Chondrocyte (in vitro differentiated cells): ENCODE results near the gene ARHGAP19. TPM values are rescaled to one million over a fixed set of nuclear protein-coding genes. Genes with fewer than 3 reads are reported as not detected.

ENCODE experiments used
- DNase-seq: peaks from one replicate; pipeline ENCODE4 v3.0.0; 2021; ENCODE audit warnings: mixed read lengths, low spot score
- H3K27ac Mint-ChIP-seq: one replicate; pipeline ENCODE4 v1.8.0; 2021; ENCODE audit warnings: mild to moderate bottlenecking, moderate library complexity, mixed read lengths; ENCODE audit not compliant: unreplicated experiment
- H3K27me3 Mint-ChIP-seq: 2 replicates; pipeline ENCODE4 v1.8.0; 2021; ENCODE audit warnings: low read depth, mixed read lengths
- H3K36me3 Mint-ChIP-seq: 2 replicates; pipeline ENCODE4 v1.8.0; 2021; ENCODE audit warnings: low read depth, mixed read lengths
- H3K4me1 Mint-ChIP-seq: 2 replicates; pipeline ENCODE4 v1.8.0; 2021; ENCODE audit warnings: low read depth, mild to moderate bottlenecking, mixed read lengths
- H3K4me3 Mint-ChIP-seq: one replicate; pipeline ENCODE4 v1.8.0; 2021; ENCODE audit warnings: mild to moderate bottlenecking, moderate library complexity, mixed read lengths; ENCODE audit not compliant: unreplicated experiment
- H3K9me3 Mint-ChIP-seq: 2 replicates; pipeline ENCODE4 v1.8.0; 2021; ENCODE audit warnings: low read depth, mixed read lengths
- total RNA-seq: library from RNA; stranded (reverse); gene quantifications from 3 replicates; pipeline ENCODE4 v1.2.1, GENCODE V29; 2021
- TF ChIP-seq, protein P1 (sequence below): fragments of 200-600 bp; sonication (generic); IDR thresholded peaks from 2 replicates; pipeline ENCODE4 v1.5.0; 2021; ENCODE audit warnings: antibody characterized with exemption, mild to moderate bottlenecking, moderate library complexity

ARHGAP19 gene
- total RNA-seq, 1 donor from 2014 or later: 2.6 TPM

DNA sequence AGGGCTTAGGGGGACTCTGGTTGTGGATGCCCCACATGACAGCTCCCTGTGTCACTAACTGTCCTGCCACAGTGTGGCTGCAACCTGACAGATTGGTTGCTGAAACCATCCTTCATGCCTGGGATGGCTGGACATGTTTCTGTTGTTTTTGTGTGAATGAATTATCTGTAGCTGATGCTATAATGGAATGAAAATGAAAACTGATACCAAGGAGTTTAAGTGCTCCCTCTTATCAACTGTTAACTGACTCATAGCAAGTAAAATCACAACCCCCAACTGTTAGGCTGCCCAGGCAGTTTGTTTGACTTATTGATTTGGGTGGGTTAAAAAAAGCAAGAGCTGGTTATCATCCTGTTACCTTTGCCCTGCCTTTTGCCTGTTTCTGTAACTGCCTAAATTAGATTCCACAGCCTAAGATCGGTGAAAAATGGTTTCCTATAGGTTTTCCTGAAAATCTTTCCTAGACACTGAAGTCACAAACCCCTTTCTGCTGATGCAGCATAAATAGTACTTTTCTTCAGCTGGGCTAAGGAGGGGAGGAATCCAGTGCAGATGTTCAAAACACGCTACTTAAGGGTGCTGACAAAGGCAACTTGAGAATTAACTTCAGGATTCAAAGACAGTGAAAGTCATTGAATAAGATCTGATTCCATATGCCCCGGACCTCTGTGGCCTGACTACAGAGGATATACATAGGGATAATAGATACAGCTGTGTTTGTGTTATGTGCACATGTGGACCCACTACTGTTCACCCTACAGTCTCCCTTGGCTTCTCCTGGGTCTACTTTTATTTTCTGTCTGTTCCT is 36.4 kb upstream of the ARHGAP19 start:
- TF ChIP-seq, protein P1, sequence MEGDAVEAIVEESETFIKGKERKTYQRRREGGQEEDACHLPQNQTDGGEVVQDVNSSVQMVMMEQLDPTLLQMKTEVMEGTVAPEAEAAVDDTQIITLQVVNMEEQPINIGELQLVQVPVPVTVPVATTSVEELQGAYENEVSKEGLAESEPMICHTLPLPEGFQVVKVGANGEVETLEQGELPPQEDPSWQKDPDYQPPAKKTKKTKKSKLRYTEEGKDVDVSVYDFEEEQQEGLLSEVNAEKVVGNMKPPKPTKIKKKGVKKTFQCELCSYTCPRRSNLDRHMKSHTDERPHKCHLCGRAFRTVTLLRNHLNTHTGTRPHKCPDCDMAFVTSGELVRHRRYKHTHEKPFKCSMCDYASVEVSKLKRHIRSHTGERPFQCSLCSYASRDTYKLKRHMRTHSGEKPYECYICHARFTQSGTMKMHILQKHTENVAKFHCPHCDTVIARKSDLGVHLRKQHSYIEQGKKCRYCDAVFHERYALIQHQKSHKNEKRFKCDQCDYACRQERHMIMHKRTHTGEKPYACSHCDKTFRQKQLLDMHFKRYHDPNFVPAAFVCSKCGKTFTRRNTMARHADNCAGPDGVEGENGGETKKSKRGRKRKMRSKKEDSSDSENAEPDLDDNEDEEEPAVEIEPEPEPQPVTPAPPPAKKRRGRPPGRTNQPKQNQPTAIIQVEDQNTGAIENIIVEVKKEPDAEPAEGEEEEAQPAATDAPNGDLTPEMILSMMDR: no peak
- Mint-ChIP-seq H3K9me3 (no peaks in the 10 kb centered on the region), H3K4me1 (peaks cover 26% of the 10 kb centered on the region), H3K36me3 (peaks cover 2% of the 10 kb centered on the region), H3K27me3 (no peaks in the 10 kb centered on the region), H3K27ac (no peak overlapping the region), H3K4me3 (no peak overlapping the region)
- no peak for DNase-seq

DNA sequence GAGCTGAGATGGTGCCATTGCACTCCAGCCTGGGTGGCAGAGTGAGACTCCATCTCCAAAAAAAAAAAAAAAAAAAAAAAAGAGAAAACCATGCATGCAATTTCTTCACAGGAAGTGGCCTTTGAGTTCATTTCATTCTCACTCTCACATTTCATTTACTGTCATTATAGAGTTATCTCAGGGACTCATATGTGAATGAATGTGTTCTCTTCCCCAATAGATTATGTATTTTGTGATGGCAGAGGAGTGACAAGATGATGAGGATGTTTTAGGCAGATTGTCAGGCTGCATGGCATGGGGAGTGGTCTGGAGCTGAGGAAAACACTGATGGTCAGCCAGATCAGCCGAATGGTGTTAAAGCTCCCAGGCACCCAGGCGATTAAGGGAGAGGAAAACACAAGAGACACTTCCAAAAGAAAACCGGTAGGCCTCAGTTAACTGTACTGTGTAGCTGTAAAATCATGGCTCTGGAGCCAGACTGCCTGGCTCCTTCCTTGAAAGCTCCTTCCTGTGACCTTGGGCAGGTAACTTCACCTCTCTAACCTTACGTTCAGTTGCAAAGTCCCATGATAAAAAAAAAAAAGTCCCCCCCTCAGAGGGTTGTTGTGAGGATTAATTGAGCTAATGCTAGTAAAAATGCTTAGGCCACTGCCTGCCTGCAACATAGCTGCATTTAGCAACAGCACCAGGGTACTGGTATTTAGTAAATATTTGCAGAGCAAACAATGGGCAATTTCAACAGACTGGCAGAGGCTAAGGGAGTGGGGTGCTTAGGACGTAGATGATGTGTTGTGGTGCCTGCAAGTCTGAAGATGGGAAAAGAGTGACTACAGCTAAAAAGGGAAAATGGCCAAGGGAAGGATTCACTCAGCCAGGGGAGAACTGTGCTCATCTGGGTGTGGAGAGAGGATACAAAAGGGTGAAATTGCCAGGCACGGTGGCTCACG is 35.2 kb upstream of the ARHGAP19 start:
- no peak for DNase-seq
- TF ChIP-seq, protein P1: no peak
- Mint-ChIP-seq H3K4me1 (peaks cover 15% of the 10 kb centered on the region), H3K4me3 (no peak overlapping the region), H3K36me3 (peaks cover 2% of the 10 kb centered on the region), H3K27ac (no peak overlapping the region), H3K27me3 (no peaks in the 10 kb centered on the region), H3K9me3 (no peaks in the 10 kb centered on the region)

DNA sequence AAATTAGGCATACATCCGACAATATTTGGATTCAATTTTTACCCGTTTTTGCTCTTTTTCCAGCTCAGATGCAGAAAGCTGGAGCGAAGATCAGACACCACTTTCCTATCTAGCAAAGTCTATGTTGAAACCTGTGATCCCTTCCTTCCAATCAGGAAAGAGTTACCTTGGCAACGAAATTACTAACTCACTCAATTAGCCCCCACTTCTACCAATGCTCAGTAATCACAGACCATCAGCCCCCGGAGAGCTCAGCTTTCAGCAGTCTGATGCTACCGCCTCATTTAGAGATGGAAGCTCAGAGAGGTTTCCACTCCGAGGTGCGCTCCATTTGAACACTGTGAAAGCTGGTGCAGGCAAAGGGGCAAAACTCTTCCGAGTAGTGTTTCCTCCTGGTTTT is 33.3 kb upstream of the ARHGAP19 start:
- H3K27me3 Mint-ChIP-seq: peaks cover 4% of the 10 kb centered on the region
- H3K9me3 Mint-ChIP-seq: no peaks in the 10 kb centered on the region
- TF ChIP-seq, protein P1: no peak
- peaks cover 7% of the 10 kb centered on the region for H3K4me1 Mint-ChIP-seq
- no peak overlapping the region for H3K27ac Mint-ChIP-seq
- peaks cover 2% of the 10 kb centered on the region for H3K36me3 Mint-ChIP-seq
- DNase-seq: no peak
- no peak overlapping the region for H3K4me3 Mint-ChIP-seq

DNA sequence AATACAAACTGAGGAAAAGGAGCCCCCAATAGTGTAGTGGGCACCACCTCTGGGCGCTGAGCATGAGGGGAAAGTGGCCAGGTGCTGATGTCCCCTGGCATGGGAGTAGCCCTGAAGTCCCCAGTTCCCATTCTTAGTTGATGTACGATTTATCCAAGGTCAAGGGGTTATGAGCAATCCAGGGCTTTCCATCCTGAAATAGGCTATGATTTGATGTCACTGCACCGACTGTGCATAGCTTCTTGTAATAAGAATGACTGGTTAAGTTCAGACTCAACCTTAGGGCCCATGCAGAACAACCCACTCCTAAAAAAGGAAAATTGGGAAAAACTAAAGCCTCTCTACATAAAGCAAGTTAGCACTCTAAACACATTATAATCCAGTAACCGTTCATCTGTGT is 31.1 kb upstream of the ARHGAP19 start:
- TF ChIP-seq, protein P1: no peak
- no peak overlapping the region for H3K4me3 Mint-ChIP-seq
- no peak for DNase-seq
- H3K4me1 Mint-ChIP-seq: peaks cover 18% of the 10 kb centered on the region
- no peak overlapping the region for H3K27ac Mint-ChIP-seq
- H3K27me3 Mint-ChIP-seq: peaks cover 10% of the 10 kb centered on the region
- no peaks in the 10 kb centered on the region for H3K9me3 Mint-ChIP-seq
- H3K36me3 Mint-ChIP-seq: no peaks in the 10 kb centered on the region

DNA sequence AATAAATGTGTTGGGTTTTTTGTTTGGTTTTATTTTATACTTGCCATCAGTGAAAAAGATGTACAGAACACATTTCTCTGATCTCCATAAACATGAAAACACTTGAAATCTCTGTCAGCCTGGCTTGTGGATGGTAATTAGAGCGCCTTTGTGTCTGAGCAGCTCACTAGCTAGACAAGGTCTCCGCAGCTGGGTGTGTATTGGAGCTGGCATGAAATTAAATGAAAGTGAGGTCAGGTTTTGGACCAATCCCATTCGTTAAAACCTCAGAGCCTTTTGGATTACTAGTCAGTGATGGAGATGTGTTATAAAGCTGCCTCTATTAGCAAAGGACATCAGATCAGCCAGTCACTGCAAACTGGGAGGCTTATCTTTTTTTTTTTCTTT is 29.4 kb upstream of the ARHGAP19 start:
- DNase-seq: no peak
- Mint-ChIP-seq H3K36me3 (no peaks in the 10 kb centered on the region), H3K27me3 (peaks cover 10% of the 10 kb centered on the region), H3K27ac (no peak overlapping the region), H3K4me1 (peaks cover 18% of the 10 kb centered on the region), H3K4me3 (no peak overlapping the region), H3K9me3 (no peaks in the 10 kb centered on the region)
- TF ChIP-seq, protein P1: no peak
